ENCODE results near the gene CCBE1.

The CCBE1 gene

GRCh38 chr18:59712311-59712710 is 15.1 kb upstream of the CCBE1 start:
- no peak for FAIRE-seq

GRCh38 chr18:59708988-59709387 is 11.8 kb upstream of the CCBE1 start:
- DNase-seq (ENCODE audit: insufficient read length): no peak
- TF ChIP-seq POLR2AphosphoS5 (IDR thresholded peaks at IDR 0.05; ENCODE audit: low read depth, low read length): no peak
- no peak for FAIRE-seq

More at GRCh38 chr18:59712311-59712710, 15.1 kb upstream of the CCBE1 start:
- no peak for DNase-seq (ENCODE audit: insufficient read length)
- TF ChIP-seq TAF1 (IDR thresholded peaks at IDR 0.05; ENCODE audit: borderline replicate concordance, low read depth, low read length) (no peak), POLR2AphosphoS5 (IDR thresholded peaks at IDR 0.05; ENCODE audit: low read depth, low read length) (no peak), POLR2A (IDR thresholded peaks at IDR 0.05; ENCODE audit: low read depth, low read length) (no peak)

DNA sequence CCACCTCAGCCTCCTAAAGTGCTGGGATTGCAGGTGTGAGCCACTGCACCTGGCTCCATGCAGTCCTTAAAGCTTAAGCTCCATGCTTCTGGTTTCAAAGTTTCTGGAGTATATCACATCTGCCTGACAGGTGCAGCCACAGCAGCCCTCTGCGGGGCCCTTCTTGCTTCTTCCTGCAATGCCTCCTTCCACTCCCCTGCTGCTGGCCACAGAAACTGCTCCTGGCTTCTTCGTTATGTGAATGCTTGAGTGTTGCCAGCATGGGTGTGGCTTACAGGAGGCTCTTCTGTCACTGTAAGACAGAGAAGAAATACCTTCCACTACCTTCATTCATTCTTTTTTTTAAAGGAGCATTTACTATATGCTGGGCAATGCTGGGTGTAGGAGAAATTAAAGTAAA is 10.1 kb upstream of the CCBE1 start:
- DNase-seq (ENCODE audit: insufficient read length) (no peak), FAIRE-seq (no peak)
- TF ChIP-seq TAF1 (IDR thresholded peaks at IDR 0.05; ENCODE audit: borderline replicate concordance, low read depth, low read length): no peak
- no peak for TF ChIP-seq POLR2AphosphoS5 (IDR thresholded peaks at IDR 0.05; ENCODE audit: low read depth, low read length)
- no peak for TF ChIP-seq POLR2A (IDR thresholded peaks at IDR 0.05; ENCODE audit: low read depth, low read length)

- DNase-seq (ENCODE audit: insufficient read length): no peak
- no peak for FAIRE-seq
- TF ChIP-seq TAF1 (IDR thresholded peaks at IDR 0.05; ENCODE audit: borderline replicate concordance, low read depth, low read length) (no peak), POLR2A (IDR thresholded peaks at IDR 0.05; ENCODE audit: low read depth, low read length) (no peak), POLR2AphosphoS5 (IDR thresholded peaks at IDR 0.05; ENCODE audit: low read depth, low read length) (no peak)
Observed at GRCh38 chr18:59706499-59706898, 9.3 kb upstream of the CCBE1 start.

GRCh38 chr18:59705145-59705544 is 7.9 kb upstream of the CCBE1 start:
- FAIRE-seq (no peak), DNase-seq (ENCODE audit: insufficient read length) (no peak)
- TF ChIP-seq POLR2A (IDR thresholded peaks at IDR 0.05; ENCODE audit: low read depth, low read length): no peak

GRCh38 chr18:59704146-59704545 is 6.9 kb upstream of the CCBE1 start:
- FAIRE-seq (no peak), DNase-seq (ENCODE audit: insufficient read length) (no peak)
- TF ChIP-seq POLR2AphosphoS5 (IDR thresholded peaks at IDR 0.05; ENCODE audit: low read depth, low read length) (no peak), TAF1 (IDR thresholded peaks at IDR 0.05; ENCODE audit: borderline replicate concordance, low read depth, low read length) (no peak), POLR2A (IDR thresholded peaks at IDR 0.05; ENCODE audit: low read depth, low read length) (no peak)

GRCh38 chr18:59701272-59701671 is 4.0 kb upstream of the CCBE1 start:
- DNase-seq (ENCODE audit: insufficient read length) (no peak), FAIRE-seq (no peak)
- TF ChIP-seq POLR2A (IDR thresholded peaks at IDR 0.05; ENCODE audit: low read depth, low read length): no peak
- TF ChIP-seq TAF1 (IDR thresholded peaks at IDR 0.05; ENCODE audit: borderline replicate concordance, low read depth, low read length): no peak

DNA sequence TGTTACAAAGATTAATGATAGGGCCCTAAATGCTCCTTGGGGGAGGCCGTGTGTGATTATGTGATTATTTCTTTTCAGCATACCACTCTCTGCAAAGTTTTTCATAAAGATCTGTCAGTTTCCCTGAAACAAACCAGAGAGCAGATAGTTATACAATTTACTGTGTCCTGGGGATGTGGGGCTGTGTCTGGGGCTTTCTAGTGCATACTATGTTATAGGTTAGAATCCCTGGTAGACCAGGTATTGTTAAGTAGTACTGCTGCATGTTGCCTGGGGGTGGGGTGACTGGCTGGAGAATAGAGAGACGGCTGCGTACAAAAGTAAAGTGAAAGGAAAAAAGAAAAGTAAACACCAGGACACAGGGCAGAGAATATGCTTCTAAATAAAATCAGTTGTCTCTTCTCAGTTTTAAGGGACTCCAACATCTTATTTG is 3.3 kb upstream of the CCBE1 start:
- DNase-seq (ENCODE audit: insufficient read length) (no peak), FAIRE-seq (no peak)
- TF ChIP-seq POLR2A (IDR thresholded peaks at IDR 0.05; ENCODE audit: low read depth, low read length) (no peak), TAF1 (IDR thresholded peaks at IDR 0.05; ENCODE audit: borderline replicate concordance, low read depth, low read length) (no peak), POLR2AphosphoS5 (IDR thresholded peaks at IDR 0.05; ENCODE audit: low read depth, low read length) (no peak)

DNA sequence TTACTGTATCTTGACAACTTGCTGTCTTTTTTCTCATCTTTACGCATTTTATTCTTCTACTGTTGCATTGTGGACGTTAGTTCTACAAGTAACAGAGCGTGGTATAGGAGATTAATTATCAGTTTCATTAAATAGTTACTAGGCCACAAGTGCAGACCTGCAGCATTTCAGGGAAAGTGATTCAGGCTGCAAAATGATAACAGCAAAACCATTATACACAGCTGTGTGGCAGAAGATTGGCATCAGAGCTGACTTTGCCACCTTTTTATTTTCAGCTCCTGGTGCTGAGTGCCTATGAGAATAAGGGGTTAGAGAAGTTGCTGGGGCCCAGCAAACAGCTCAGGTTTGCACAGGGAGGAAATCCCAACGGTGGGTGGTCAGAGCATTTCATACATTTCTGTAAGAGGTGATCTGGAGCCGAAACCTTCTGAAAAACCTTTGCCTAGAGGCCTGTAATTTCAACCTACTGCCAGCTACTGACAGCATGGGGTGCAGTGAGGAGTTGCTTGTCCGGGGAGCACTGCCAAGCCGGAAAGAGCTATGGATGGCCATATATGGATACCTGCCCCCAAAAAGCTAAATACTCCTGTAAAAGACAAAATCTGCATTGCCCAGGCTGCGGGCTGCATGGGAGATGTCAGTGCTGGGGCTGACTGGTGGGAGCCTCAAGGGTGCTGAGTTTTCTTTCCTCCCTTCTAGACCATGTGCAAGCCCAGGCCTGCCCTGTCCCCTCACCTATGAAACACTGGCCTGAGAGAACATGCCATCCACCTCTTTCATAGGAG is 2.7 kb upstream of the CCBE1 start:
- DNase-seq (ENCODE audit: insufficient read length): no peak
- FAIRE-seq: no peak
- TF ChIP-seq TAF1 (IDR thresholded peaks at IDR 0.05; ENCODE audit: borderline replicate concordance, low read depth, low read length) (no peak), POLR2AphosphoS5 (IDR thresholded peaks at IDR 0.05; ENCODE audit: low read depth, low read length) (no peak), POLR2A (IDR thresholded peaks at IDR 0.05; ENCODE audit: low read depth, low read length) (no peak)

DNA sequence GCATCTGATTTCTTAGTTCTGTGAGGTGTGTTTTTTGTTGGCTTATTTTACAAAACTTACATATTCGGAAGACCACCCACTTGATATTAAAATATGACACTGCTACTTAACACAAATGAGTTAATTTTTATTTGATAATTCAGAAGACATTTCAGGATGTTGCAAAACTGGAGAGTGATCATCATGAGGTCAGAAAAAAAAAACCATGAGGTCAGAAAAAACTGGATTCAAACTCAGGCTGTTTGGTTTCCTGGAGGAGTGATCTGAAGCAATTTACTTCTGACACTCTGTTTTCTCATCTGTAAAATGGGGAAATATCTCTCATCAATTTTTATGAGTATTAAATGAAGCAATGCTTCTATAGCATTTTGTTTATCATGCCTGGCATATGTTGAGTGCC is 1.8 kb upstream of the CCBE1 start:
- no peak for DNase-seq (ENCODE audit: insufficient read length)
- TF ChIP-seq POLR2AphosphoS5 (IDR thresholded peaks at IDR 0.05; ENCODE audit: low read depth, low read length) (no peak), POLR2A (IDR thresholded peaks at IDR 0.05; ENCODE audit: low read depth, low read length) (no peak), TAF1 (IDR thresholded peaks at IDR 0.05; ENCODE audit: borderline replicate concordance, low read depth, low read length) (no peak)
- no peak for FAIRE-seq

DNA sequence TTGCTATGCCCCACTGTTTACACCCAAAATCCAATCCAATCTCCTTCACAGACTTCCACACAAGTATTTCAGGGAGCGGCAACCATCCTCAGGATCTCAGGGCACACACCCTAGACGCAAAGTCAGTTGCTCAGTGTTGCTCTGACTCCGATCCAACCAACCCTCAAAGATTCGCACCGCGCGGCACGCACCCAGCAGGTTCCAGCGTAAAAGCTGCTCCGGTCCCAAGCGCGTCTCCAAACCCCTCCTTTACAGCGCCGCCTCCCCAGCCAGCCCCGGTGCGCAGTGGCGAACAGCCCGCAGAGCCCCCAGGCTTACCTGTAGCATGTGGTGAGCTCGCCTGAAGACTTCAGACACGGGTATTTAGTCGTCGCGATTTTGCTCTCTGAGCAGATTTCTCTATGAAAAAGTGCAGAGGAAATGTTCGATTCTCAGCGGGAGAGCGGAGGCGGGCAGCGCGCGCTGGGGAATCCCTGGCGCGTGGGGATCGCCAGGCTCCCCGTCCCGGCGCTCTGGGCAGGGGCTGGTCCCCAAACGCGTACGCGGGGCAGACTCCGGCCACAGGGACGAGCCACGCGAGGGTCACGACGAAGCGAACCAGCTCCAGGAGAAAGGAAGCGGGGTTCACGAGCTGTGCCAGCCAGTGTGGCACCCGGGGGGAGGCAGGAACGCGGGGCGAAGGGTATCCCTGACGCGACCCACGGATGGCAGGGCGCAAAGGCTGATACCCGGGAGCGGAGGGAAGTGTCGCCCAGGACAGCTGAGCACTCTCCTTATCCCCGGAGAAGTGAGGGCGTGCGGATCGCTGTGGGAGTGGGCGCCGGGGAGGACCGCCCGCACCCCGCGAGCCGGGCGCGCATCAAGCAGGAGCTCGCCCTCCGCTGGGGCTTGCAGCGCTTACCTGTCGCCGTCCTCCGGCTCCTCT is 650 bp downstream of the CCBE1 start:
- no peak for TF ChIP-seq POLR2AphosphoS5 (IDR thresholded peaks at IDR 0.05; ENCODE audit: low read depth, low read length)
- TF ChIP-seq POLR2A (IDR thresholded peaks at IDR 0.05; ENCODE audit: low read depth, low read length): no peak
- no peak for TF ChIP-seq TAF1 (IDR thresholded peaks at IDR 0.05; ENCODE audit: borderline replicate concordance, low read depth, low read length)
- DNase-seq (ENCODE audit: insufficient read length): no peak
- FAIRE-seq: peak; percentile 36

- TF ChIP-seq POLR2AphosphoS5 (IDR thresholded peaks at IDR 0.05; ENCODE audit: low read depth, low read length): no peak
- no peak for TF ChIP-seq TAF1 (IDR thresholded peaks at IDR 0.05; ENCODE audit: borderline replicate concordance, low read depth, low read length)
- TF ChIP-seq POLR2A (IDR thresholded peaks at IDR 0.05; ENCODE audit: low read depth, low read length): no peak
- FAIRE-seq: no peak
- DNase-seq (ENCODE audit: insufficient read length): no peak
Observed at GRCh38 chr18:59695551-59695950, 1.7 kb downstream of the CCBE1 start.

Data from GM12892 (cell line).